CD4-positive, alpha-beta T cell (primary cell): ENCODE results near the gene SNX19. TPM values are rescaled to one million over a fixed set of nuclear protein-coding genes. Genes with fewer than 3 reads are reported as not detected.
"Not testable (repeated sequence)": the region's sequence is repeated elsewhere in the genome, so short reads cannot be mapped to it uniquely, and the experiment has no call there.

Source experiments
- ATAC-seq: fragments of 200-7000 bp; cut with Tn5 transposase; one replicate; pipeline ENCODE4 v1.10.0; 2022; ENCODE audit warnings: mild to moderate bottlenecking; ENCODE audit not compliant: poor library complexity
- CTCF ChIA-PET: fragments of 350-600 bp; sonication (Branson Sonifier 250); formaldehyde crosslinking; loops from one replicate; lab custom pipeline; 2021; ENCODE audit warnings: antibody characterized with exemption, inconsistent platforms; lab: Charles Lee
- POLR2A ChIA-PET: fragments of 350-600 bp; sonication (Branson Sonifier 250); formaldehyde crosslinking; loops from one replicate; lab custom pipeline; 2021; ENCODE audit warnings: antibody characterized with exemption, inconsistent platforms; lab: Charles Lee
- DNase-seq, 14 experiments: peaks; one replicate each; pipeline ENCODE4 v3.0.0-alpha.2; 2013 to 2020; ENCODE audit warnings: mixed read lengths in 2 of 14
- H3K27ac ChIP-seq, 2 donors: one replicate each; pipeline versions ENCODE4 v1.5.1 to v1.7.0; 2013; ENCODE audit warnings: low read length in 2 of 2, low read depth in 1 of 2, mild to moderate bottlenecking in 1 of 2
- H3K27me3 ChIP-seq, 2 experiments: 1 replicate in 1 of 2; 2 replicates in 1 of 2; pipeline versions ENCODE4 v1.6.1 to v1.7.0; 2013; ENCODE audit warnings: low read length in 2 of 2, control low read depth in 1 of 2, mild to moderate bottlenecking in 1 of 2, moderate library complexity in 1 of 2; ENCODE audit not compliant: insufficient read depth in 2 of 2, control insufficient read depth in 1 of 2
- H3K36me3 ChIP-seq: one replicate; pipeline ENCODE4 v1.6.1; 2013; ENCODE audit warnings: low read length, control low read depth; ENCODE audit not compliant: insufficient read depth
- H3K4me1 ChIP-seq: one replicate; pipeline ENCODE4 v1.6.1; 2013; ENCODE audit warnings: low read length, control low read depth; ENCODE audit not compliant: insufficient read depth
- H3K4me3 ChIP-seq: one replicate; pipeline ENCODE4 v1.5.1; 2013; ENCODE audit warnings: mild to moderate bottlenecking, low read length, moderate library complexity
- H3K9me3 ChIP-seq, 2 experiments: 1 replicate in 1 of 2; 2 replicates in 1 of 2; pipeline versions ENCODE4 v1.6.1 to v1.7.0; 2013; ENCODE audit warnings: low read length in 2 of 2, mild to moderate bottlenecking in 2 of 2, control low read depth in 1 of 2, moderate library complexity in 1 of 2; ENCODE audit not compliant: control insufficient read depth in 1 of 2, insufficient read depth in 1 of 2
- H3K27ac Mint-ChIP-seq: one replicate; pipeline ENCODE4 v1.8.0; 2020; ENCODE audit warnings: mixed read lengths
- H3K27me3 Mint-ChIP-seq: one replicate; pipeline ENCODE4 v1.8.0; 2021; ENCODE audit warnings: mixed read lengths
- H3K36me3 Mint-ChIP-seq: one replicate; pipeline ENCODE4 v1.8.0; 2021; ENCODE audit warnings: low read depth, mixed read lengths
- H3K4me1 Mint-ChIP-seq: one replicate; pipeline ENCODE4 v1.8.0; 2021; ENCODE audit warnings: low read depth, mixed read lengths
- H3K4me3 Mint-ChIP-seq: one replicate; pipeline ENCODE4 v1.8.0; 2020; ENCODE audit warnings: mild to moderate bottlenecking, mixed read lengths
- H3K9me3 Mint-ChIP-seq: one replicate; pipeline ENCODE4 v1.8.0; 2020; ENCODE audit warnings: mixed read lengths
- CTCF ChIP-seq: fragments of 200-600 bp; IDR thresholded peaks from one replicate; pipeline ENCODE4 v1.8.0; 2022; ENCODE audit warnings: antibody characterized with exemption, mild to moderate bottlenecking
- intact Hi-C, 2 experiments: fragments of 100-400 bp; cut with DNase I in 1 of 2; cut with micrococcal nuclease in 1 of 2; formaldehyde crosslinking; loops; one replicate each; pipeline versions ENCODE4 v1.15.1 to v1.9.0; 2023 to 2025; cut with DNase I, micrococcal nuclease
- total RNA-seq, 174 experiments: library from RNA in 2 of 174; stranded (reverse) in 2 of 174; gene quantifications; one replicate each; pipeline ENCODE4 v1.2.3 and lab custom pipeline; 2021 to 2026

SNX19 gene
- total RNA-seq, 2 experiments from 2014 or later = 41.2 to 43.8 TPM

GRCh38 chr11:130932086-130932712 lies 15.9 kb upstream of the SNX19 start:
- Mint-ChIP-seq H3K4me1 (no peaks in the 10 kb centered on the region), H3K27me3 (peaks cover 14% of the 10 kb centered on the region), H3K9me3 (no peaks in the 10 kb centered on the region), H3K27ac (no peak overlapping the region), H3K36me3 (no peaks in the 10 kb centered on the region), H3K4me3 (no peak overlapping the region)
- Histone ChIP-seq H3K4me1 (no peaks in the 10 kb centered on the region), H3K36me3 (no peaks in the 10 kb centered on the region), H3K9me3 (no peaks in the 10 kb centered on the region), H3K27ac (no peak overlapping the region), H3K27me3 (no peaks in the 10 kb centered on the region), H3K4me3 (no peak overlapping the region)
- DNase-seq = no peak
- intact Hi-C loops = no loop called here
- no peak for TF ChIP-seq CTCF
- CTCF ChIA-PET = no interaction called here
- no peak for ATAC-seq
- POLR2A ChIA-PET = no interaction called here

- Histone ChIP-seq H3K27me3 (no peaks in the 10 kb centered on the region), H3K27ac (no peak overlapping the region), H3K9me3 (no peaks in the 10 kb centered on the region), H3K4me1 (no peaks in the 10 kb centered on the region), H3K36me3 (no peaks in the 10 kb centered on the region), H3K4me3 (no peak overlapping the region)
- Mint-ChIP-seq H3K27me3 (peaks cover 43% of the 10 kb centered on the region), H3K9me3 (no peaks in the 10 kb centered on the region), H3K36me3 (no peaks in the 10 kb centered on the region), H3K4me3 (no peak overlapping the region), H3K27ac (no peak overlapping the region), H3K4me1 (no peaks in the 10 kb centered on the region)
- ChIA-PET POLR2A (no interaction called here), CTCF (no interaction called here)
- no peak for TF ChIP-seq CTCF
- ATAC-seq (no peak), DNase-seq (no peak)
- intact Hi-C loops = loop anchor here in 1 of 2 experiments (10.0 kb wide), 1 partner anchor 750 kb away; no protein-coding TSS in a partner anchor
These were observed 8.5 kb upstream of the SNX19 start for GRCh38 chr11:130924750-130925149.

GRCh38 chr11:130920612-130921011 lies 4.3 kb upstream of the SNX19 start:
- DNase-seq, H3K27ac Mint-ChIP-seq, H3K9me3 ChIP-seq, H3K27me3 ChIP-seq, CTCF ChIA-PET, H3K9me3 Mint-ChIP-seq, H3K4me3 Mint-ChIP-seq, H3K27ac ChIP-seq, ATAC-seq, POLR2A ChIA-PET, H3K36me3 ChIP-seq, H3K4me3 ChIP-seq: not testable (repeated sequence)
- peaks cover 14% of the 10 kb centered on the region for H3K4me1 ChIP-seq
- Mint-ChIP-seq H3K36me3 (peaks cover 11% of the 10 kb centered on the region), H3K27me3 (peaks cover 37% of the 10 kb centered on the region), H3K4me1 (peaks cover 17% of the 10 kb centered on the region)
- intact Hi-C loops = loop anchor here in 1 of 2 experiments (10.0 kb wide), 1 partner anchor 754 kb away; no protein-coding TSS in a partner anchor
